K562 (cell line): ENCODE results near the gene CXorf65. TPM values are rescaled to one million over a fixed set of nuclear protein-coding genes. Genes with fewer than 3 reads are reported as not detected.
A peak's percentile ranks its signal among the peaks of the same experiment; 100 is the strongest.

ENCODE experiments used
- ARHGAP35 ChIP-seq: fragments of 450-650 bp; IDR thresholded peaks from 2 replicates; pipeline ENCODE4 v1.6.1; 2018; ENCODE audit not compliant: partially characterized antibody
- KLF1 ChIP-seq: fragments of 450-650 bp; IDR thresholded peaks from 2 replicates; pipeline ENCODE4 v1.6.1; 2016; ENCODE audit warnings: missing genetic modification characterization, missing compliant biosample characterization
- RBM34 ChIP-seq: fragments of 200-400 bp; formaldehyde crosslinking; IDR thresholded peaks from 2 replicates; pipeline ENCODE4 v1.6.1; 2018; ENCODE audit warnings: low read length, borderline replicate concordance; ENCODE audit not compliant: insufficient read depth
- SNIP1 ChIP-seq: fragments of 450-650 bp; IDR thresholded peaks from 2 replicates; pipeline ENCODE4 v1.7.1; 2017; ENCODE audit warnings: low read depth, mild to moderate bottlenecking
- TAF7 ChIP-seq: fragments of 450-650 bp; IDR thresholded peaks from 2 replicates; pipeline ENCODE4 v1.6.1; 2016; ENCODE audit warnings: missing genetic modification characterization, missing compliant biosample characterization
- TEAD4 ChIP-seq, 2 experiments: sonication (generic) in 1 of 2; formaldehyde crosslinking in 1 of 2; IDR thresholded peaks; 2 replicates each; pipeline versions ENCODE4 v1.6.1 to v1.8.0; 2012 to 2022; ENCODE audit warnings: borderline replicate concordance in 1 of 2, inconsistent platforms in 1 of 2, low read length in 1 of 2, mild to moderate bottlenecking in 1 of 2, missing genetic modification reagents in 1 of 2
- YY1 ChIP-seq, 3 experiments: IDR thresholded peaks; 2 replicates each; pipeline ENCODE4 v1.6.1; 2011; ENCODE audit warnings: low read length in 2 of 3, mild to moderate bottlenecking in 2 of 3, moderate library complexity in 2 of 3, borderline replicate concordance in 1 of 3, control low read depth in 1 of 3, low read depth in 1 of 3; ENCODE audit not compliant: insufficient read depth in 3 of 3, insufficient replicate concordance in 2 of 3, control insufficient read depth in 1 of 3, insufficient read length in 1 of 3; ENCODE audit errors: extremely low read depth in 1 of 3
- ZKSCAN8 ChIP-seq: fragments of 200-800 bp; sonication (Bioruptor generic); IDR thresholded peaks from 2 replicates; pipeline ENCODE4 v1.6.1; 2016; ENCODE audit warnings: missing genetic modification characterization, missing compliant biosample characterization
- ZNF764 ChIP-seq: fragments of 250-450 bp; sonication (Bioruptor Pico); IDR thresholded peaks from 2 replicates; pipeline ENCODE4 v1.4.0; 2020; ENCODE audit warnings: low read depth, mild to moderate bottlenecking, moderate library complexity
- polyA plus RNA-seq, 8 experiments: library from polyadenylated mRNA; depleted of rRNA in 4 of 8; stranded (reverse) in 5 of 8; unstranded in 3 of 8; fragments of >200 nt; fragmentation: Nextera tagmentation in 2 of 8; fragmentation: Illumina TruSeq in 1 of 8; extraction: Ambion mirVana in 2 of 8; extraction: Trizol in 1 of 8; gene quantifications; 2 replicates each; pipeline versions ENCODE4 v1.2.1 to v1.2.3, GENCODE V29; 2011 to 2014; ENCODE audit warnings: inconsistent platforms in 1 of 8, missing spikeins in 1 of 8
- total RNA-seq, 7 experiments: library from RNA; depleted of rRNA in 6 of 7; stranded (reverse); fragments of >200 nt in 6 of 7; fragmentation: Illumina TruSeq in 2 of 7; extraction: Trizol in 2 of 7; gene quantifications; 2 replicates each; pipeline versions ENCODE4 v1.2.1 to v1.2.3, GENCODE V29; 2011 to 2021; ENCODE audit warnings: low replicate concordance in 1 of 7
- TF ChIP-seq, protein P1 (sequence below): fragments of 450-650 bp; formaldehyde crosslinking; IDR thresholded peaks from 2 replicates; pipeline ENCODE4 v1.4.0; 2020; ENCODE audit warnings: mild to moderate bottlenecking
- TF ChIP-seq, protein P2 (sequence below): fragments of 450-650 bp; IDR thresholded peaks from 2 replicates; pipeline ENCODE4 v1.7.1; 2018; ENCODE audit warnings: mild to moderate bottlenecking, low read depth; ENCODE audit not compliant: partially characterized antibody
- TF ChIP-seq, protein P3 (sequence below): fragments of 250-450 bp; sonication (Bioruptor Pico); IDR thresholded peaks from 2 replicates; pipeline ENCODE4 v1.4.0; 2020
- TF ChIP-seq, protein P4 (sequence below): fragments of 450-650 bp; IDR thresholded peaks from 2 replicates; pipeline ENCODE4 v1.6.1; 2017; ENCODE audit warnings: mild to moderate bottlenecking, moderate library complexity

Gene CXorf65
- total and polyA plus RNA-seq, 9 of the 15 experiments (the other 6 are each of a cell fraction or from before 2014, with no cell fraction given) = 1.4 to 8.4 (median 2.9) TPM

DNA sequence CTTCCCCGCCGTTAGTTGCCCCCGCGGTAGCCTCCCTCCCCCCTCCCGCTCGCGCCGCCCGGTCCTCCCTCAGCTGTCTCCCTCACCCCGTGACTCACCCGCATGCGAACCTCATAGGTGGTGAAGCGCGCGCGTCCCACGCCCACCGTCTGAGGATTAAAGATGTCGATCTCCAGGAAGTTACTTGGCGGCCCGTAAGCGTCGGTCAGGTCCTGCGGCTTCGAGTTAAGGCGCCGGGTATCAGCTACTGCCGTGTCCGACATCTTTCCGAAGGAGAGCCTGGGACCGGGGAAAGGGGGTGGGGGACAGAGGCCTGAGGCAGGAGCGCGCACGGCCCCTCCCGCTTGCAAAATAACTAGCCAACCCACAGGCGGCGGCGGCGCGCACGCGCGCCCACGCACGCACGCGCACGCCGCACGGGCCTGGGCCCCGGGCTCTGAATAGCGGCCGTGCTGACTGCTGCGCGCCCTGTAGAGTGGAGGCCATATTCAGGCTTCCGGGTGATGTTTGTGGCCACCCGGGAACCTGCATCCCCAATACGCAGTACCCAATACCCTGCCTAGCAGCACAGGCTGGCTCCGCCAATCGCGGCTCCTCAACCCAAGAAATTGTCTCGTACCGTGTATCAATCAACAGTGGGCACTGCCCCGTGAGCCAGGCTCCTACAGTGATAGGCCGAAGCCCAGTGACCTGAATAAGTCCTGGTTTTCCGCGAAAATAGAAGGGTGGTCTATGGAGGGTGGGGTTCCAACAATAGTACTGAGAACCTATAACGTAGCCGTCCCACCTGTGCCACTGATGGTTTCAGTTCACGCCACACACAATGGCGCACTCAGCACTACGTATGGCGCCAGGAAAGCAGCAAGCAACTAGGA is 38.3 kb downstream of the CXorf65 start, which contains the start of gene SNX12 (continued):
- TF ChIP-seq, protein P1, sequence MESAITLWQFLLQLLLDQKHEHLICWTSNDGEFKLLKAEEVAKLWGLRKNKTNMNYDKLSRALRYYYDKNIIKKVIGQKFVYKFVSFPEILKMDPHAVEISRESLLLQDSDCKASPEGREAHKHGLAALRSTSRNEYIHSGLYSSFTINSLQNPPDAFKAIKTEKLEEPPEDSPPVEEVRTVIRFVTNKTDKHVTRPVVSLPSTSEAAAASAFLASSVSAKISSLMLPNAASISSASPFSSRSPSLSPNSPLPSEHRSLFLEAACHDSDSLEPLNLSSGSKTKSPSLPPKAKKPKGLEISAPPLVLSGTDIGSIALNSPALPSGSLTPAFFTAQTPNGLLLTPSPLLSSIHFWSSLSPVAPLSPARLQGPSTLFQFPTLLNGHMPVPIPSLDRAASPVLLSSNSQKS (CRISPR knock-in tag) = no peak
- TF ChIP-seq, protein P2, sequence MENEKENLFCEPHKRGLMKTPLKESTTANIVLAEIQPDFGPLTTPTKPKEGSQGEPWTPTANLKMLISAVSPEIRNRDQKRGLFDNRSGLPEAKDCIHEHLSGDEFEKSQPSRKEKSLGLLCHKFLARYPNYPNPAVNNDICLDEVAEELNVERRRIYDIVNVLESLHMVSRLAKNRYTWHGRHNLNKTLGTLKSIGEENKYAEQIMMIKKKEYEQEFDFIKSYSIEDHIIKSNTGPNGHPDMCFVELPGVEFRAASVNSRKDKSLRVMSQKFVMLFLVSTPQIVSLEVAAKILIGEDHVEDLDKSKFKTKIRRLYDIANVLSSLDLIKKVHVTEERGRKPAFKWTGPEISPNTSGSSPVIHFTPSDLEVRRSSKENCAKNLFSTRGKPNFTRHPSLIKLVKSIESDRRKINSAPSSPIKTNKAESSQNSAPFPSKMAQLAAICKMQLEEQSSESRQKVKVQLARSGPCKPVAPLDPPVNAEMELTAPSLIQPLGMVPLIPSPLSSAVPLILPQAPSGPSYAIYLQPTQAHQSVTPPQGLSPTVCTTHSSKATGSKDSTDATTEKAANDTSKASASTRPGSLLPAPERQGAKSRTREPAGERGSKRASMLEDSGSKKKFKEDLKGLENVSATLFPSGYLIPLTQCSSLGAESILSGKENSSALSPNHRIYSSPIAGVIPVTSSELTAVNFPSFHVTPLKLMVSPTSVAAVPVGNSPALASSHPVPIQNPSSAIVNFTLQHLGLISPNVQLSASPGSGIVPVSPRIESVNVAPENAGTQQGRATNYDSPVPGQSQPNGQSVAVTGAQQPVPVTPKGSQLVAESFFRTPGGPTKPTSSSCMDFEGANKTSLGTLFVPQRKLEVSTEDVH = peak; percentile 45
- TF ChIP-seq ARHGAP35 (no peak), SNIP1 (no peak), KLF1 (tag) (peak; percentile 83; the same call in 1 of the 2 replicates), ZKSCAN8 (CRISPR knock-in tag) (0 out of 2 replicates have a peak, but pooled peaks have one; percentile 45), YY1 (IDR thresholded peaks at IDR 0.05; ENCODE audit: borderline replicate concordance in 1 of 3, control insufficient read depth in 1 of 3, extremely low read depth in 1 of 3, insufficient read depth in 3 of 3, insufficient read length in 1 of 3, insufficient replicate concordance in 2 of 3, low read depth in 1 of 3, low read length in 2 of 3) (peak in 1 of 3 experiments; percentile 80), TEAD4 (IDR thresholded peaks at IDR 0.05; ENCODE audit: low read length) (0 out of 2 replicates have a peak, but pooled peaks have one; percentile 26), TEAD4 (CRISPR knock-in tag; IDR thresholded peaks at IDR 0.05; ENCODE audit: borderline replicate concordance) (no peak), TAF7 (no peak), RBM34 (no peak), ZNF764 (CRISPR knock-in tag) (no peak)
- TF ChIP-seq, protein P3, sequence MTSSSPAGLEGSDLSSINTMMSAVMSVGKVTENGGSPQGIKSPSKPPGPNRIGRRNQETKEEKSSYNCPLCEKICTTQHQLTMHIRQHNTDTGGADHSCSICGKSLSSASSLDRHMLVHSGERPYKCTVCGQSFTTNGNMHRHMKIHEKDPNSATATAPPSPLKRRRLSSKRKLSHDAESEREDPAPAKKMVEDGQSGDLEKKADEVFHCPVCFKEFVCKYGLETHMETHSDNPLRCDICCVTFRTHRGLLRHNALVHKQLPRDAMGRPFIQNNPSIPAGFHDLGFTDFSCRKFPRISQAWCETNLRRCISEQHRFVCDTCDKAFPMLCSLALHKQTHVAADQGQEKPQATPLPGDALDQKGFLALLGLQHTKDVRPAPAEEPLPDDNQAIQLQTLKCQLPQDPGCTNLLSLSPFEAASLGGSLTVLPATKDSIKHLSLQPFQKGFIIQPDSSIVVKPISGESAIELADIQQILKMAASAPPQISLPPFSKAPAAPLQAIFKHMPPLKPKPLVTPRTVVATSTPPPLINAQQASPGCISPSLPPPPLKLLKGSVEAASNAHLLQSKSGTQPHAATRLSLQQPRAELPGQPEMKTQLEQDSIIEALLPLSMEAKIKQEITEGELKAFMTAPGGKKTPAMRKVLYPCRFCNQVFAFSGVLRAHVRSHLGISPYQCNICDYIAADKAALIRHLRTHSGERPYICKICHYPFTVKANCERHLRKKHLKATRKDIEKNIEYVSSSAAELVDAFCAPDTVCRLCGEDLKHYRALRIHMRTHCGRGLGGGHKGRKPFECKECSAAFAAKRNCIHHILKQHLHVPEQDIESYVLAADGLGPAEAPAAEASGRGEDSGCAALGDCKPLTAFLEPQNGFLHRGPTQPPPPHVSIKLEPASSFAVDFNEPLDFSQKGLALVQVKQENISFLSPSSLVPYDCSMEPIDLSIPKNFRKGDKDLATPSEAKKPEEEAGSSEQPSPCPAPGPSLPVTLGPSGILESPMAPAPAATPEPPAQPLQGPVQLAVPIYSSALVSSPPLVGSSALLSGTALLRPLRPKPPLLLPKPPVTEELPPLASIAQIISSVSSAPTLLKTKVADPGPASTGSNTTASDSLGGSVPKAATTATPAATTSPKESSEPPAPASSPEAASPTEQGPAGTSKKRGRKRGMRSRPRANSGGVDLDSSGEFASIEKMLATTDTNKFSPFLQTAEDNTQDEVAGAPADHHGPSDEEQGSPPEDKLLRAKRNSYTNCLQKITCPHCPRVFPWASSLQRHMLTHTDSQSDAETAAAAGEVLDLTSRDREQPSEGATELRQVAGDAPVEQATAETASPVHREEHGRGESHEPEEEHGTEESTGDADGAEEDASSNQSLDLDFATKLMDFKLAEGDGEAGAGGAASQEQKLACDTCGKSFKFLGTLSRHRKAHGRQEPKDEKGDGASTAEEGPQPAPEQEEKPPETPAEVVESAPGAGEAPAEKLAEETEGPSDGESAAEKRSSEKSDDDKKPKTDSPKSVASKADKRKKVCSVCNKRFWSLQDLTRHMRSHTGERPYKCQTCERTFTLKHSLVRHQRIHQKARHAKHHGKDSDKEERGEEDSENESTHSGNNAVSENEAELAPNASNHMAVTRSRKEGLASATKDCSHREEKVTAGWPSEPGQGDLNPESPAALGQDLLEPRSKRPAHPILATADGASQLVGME (CRISPR knock-in tag) = peak; percentile 11; the same call in 1 of the 2 replicates
- TF ChIP-seq, protein P4, sequence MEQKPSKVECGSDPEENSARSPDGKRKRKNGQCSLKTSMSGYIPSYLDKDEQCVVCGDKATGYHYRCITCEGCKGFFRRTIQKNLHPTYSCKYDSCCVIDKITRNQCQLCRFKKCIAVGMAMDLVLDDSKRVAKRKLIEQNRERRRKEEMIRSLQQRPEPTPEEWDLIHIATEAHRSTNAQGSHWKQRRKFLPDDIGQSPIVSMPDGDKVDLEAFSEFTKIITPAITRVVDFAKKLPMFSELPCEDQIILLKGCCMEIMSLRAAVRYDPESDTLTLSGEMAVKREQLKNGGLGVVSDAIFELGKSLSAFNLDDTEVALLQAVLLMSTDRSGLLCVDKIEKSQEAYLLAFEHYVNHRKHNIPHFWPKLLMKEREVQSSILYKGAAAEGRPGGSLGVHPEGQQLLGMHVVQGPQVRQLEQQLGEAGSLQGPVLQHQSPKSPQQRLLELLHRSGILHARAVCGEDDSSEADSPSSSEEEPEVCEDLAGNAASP = no peak
